HG03103 (cell line): ENCODE data around the gene SARM1.

Source experiments
- ATAC-seq: cut with Tn5 transposase; IDR thresholded peaks from one replicate; pipeline ENCODE4 v1.9.1; 2021; ENCODE audit warnings: low read depth; ENCODE audit not compliant: unreplicated experiment

The SARM1 gene

GRCh38 chr17:28367641-28368305 is 3.7 kb upstream of the SARM1 start:
- no peak for ATAC-seq

- ATAC-seq, result no peak
These were observed 3.1 kb upstream of the SARM1 start for GRCh38 chr17:28368306-28368831.

- no peak for ATAC-seq
These were observed 2.4 kb upstream of the SARM1 start for GRCh38 chr17:28368915-28369683.

- no peak for ATAC-seq
These were observed 1.8 kb upstream of the SARM1 start for GRCh38 chr17:28369684-28370034.

GRCh38 chr17:28370035-28370743 is 1.3 kb upstream of the SARM1 start, which contains the start of gene VTN:
VTN (minus strand) TSS chr17:28370307; CDS start chr17:28370203, 104 bp downstream.
- no peak for ATAC-seq

- ATAC-seq, result no peak
These were observed 770 bp upstream of the SARM1 start for GRCh38 chr17:28370744-28371103.

GRCh38 chr17:28372203-28372944 is 880 bp downstream of the SARM1 start:
- ATAC-seq, result no peak

- no peak for ATAC-seq
These were observed 1.4 kb downstream of the SARM1 start for GRCh38 chr17:28372945-28373274.

- no peak for ATAC-seq
These were observed 8.6 kb downstream of the SARM1 start for GRCh38 chr17:28379814-28380801.

- no peak for ATAC-seq
These were observed 9.8 kb downstream of the SARM1 start for GRCh38 chr17:28381141-28381825.

GRCh38 chr17:28384281-28385036 is 13.0 kb downstream of the SARM1 start:
- ATAC-seq, result no peak

- ATAC-seq, result no peak
These were observed 13.5 kb downstream of the SARM1 start for GRCh38 chr17:28385037-28385400.

- no peak for ATAC-seq
These were observed 13.9 kb downstream of the SARM1 start for GRCh38 chr17:28385406-28385805.

- no peak for ATAC-seq
These were observed 14.9 kb downstream of the SARM1 start for GRCh38 chr17:28386391-28386790.

GRCh38 chr17:28388106-28388505 is 16.6 kb downstream of the SARM1 start:
- no peak for ATAC-seq

- ATAC-seq, result no peak
These were observed 18.6 kb downstream of the SARM1 start for GRCh38 chr17:28390141-28390540.

GRCh38 chr17:28390563-28390962 is 19.1 kb downstream of the SARM1 start:
- ATAC-seq, result no peak

- ATAC-seq, result no peak
These were observed 19.5 kb downstream of the SARM1 start for GRCh38 chr17:28390984-28391383.
